GM12878 (cell line): ENCODE measurements around the gene S1PR2. TPM values are rescaled to one million over a fixed set of nuclear protein-coding genes. Genes with fewer than 3 reads are reported as not detected.

ENCODE experiments used
- DPF2 ChIP-seq: fragments of 450-650 bp; IDR thresholded peaks from 2 replicates; pipeline ENCODE4 v1.6.1; 2017; ENCODE audit warnings: mild to moderate bottlenecking
- GABPA ChIP-seq: IDR thresholded peaks from 2 replicates; pipeline ENCODE4 v1.6.1; 2014; ENCODE audit warnings: antibody characterized with exemption, low read depth, mild to moderate bottlenecking, inconsistent platforms
- IKZF1 ChIP-seq: fragments of 450-650 bp; conservative IDR thresholded peaks from 2 replicates; pipeline ENCODE4 v1.6.1; 2017; ENCODE audit warnings: antibody characterized with exemption, mild to moderate bottlenecking
- JUND ChIP-seq: IDR thresholded peaks from 2 replicates; pipeline ENCODE4 v1.6.1; 2012; ENCODE audit warnings: low read depth, mild to moderate bottlenecking, low read length, improper control_type of control experiment, moderate library complexity
- PML ChIP-seq: IDR thresholded peaks from 2 replicates; pipeline ENCODE4 v1.6.1; 2012; ENCODE audit warnings: low read length, inconsistent platforms
- POLR2AphosphoS2 ChIP-seq: IDR thresholded peaks from 2 replicates; pipeline ENCODE4 v1.6.1; 2011; ENCODE audit warnings: low read depth, mild to moderate bottlenecking, low read length, improper control_type of control experiment, moderate library complexity
- POLR2AphosphoS5 ChIP-seq: IDR thresholded peaks from 2 replicates; pipeline ENCODE4 v1.6.1; 2011; ENCODE audit warnings: mild to moderate bottlenecking, low read length, inconsistent platforms
- RAD21 ChIP-seq: IDR thresholded peaks from 2 replicates; pipeline ENCODE4 v1.6.1; 2011; ENCODE audit warnings: mild to moderate bottlenecking, low read depth, low read length, moderate library complexity; ENCODE audit not compliant: insufficient read depth
- RAD51 ChIP-seq: fragments of 450-650 bp; IDR thresholded peaks from 2 replicates; pipeline ENCODE4 v1.6.1; 2016; ENCODE audit warnings: moderate library complexity, mild to moderate bottlenecking, inconsistent platforms
- RUNX3 ChIP-seq: IDR thresholded peaks from 2 replicates; pipeline ENCODE4 v1.6.1; 2012; ENCODE audit warnings: low read length, inconsistent platforms
- SIN3A ChIP-seq: IDR thresholded peaks from 2 replicates; pipeline ENCODE4 v1.6.1; 2012; ENCODE audit warnings: low read depth, low read length, improper control_type of control experiment
- SIX5 ChIP-seq: IDR thresholded peaks from 2 replicates; pipeline ENCODE4 v1.6.1; 2011; ENCODE audit warnings: mild to moderate bottlenecking, low read depth, low read length, moderate library complexity; ENCODE audit not compliant: severe bottlenecking
- SMARCA5 ChIP-seq: fragments of 450-650 bp; IDR thresholded peaks from 2 replicates; pipeline ENCODE4 v1.6.1; 2017; ENCODE audit warnings: mild to moderate bottlenecking
- SP1 ChIP-seq: IDR thresholded peaks from one replicate; pipeline ENCODE4 v1.6.1; 2011; ENCODE audit warnings: low read depth, low read length
- SUZ12 ChIP-seq: fragments of 200-600 bp; sonication (generic); IDR thresholded peaks from one replicate; pipeline ENCODE4 v1.6.1; 2018; ENCODE audit warnings: antibody characterized with exemption, mild to moderate bottlenecking; ENCODE audit not compliant: unreplicated experiment
- TARDBP ChIP-seq: IDR thresholded peaks from 2 replicates; pipeline ENCODE4 v1.6.1; 2016; ENCODE audit warnings: borderline replicate concordance
- TCF3 ChIP-seq: IDR thresholded peaks from 2 replicates; pipeline ENCODE4 v1.6.1; 2012; ENCODE audit warnings: low read depth, mild to moderate bottlenecking, low read length, borderline replicate concordance; ENCODE audit not compliant: insufficient read depth
- WRNIP1 ChIP-seq: IDR thresholded peaks from 2 replicates; pipeline ENCODE4 v1.6.1; 2011; ENCODE audit warnings: low read depth, low read length, improper control_type of control experiment, borderline replicate concordance
- ZNF274 ChIP-seq: IDR thresholded peaks from one replicate; pipeline ENCODE4 v1.8.0; 2011; ENCODE audit not compliant: insufficient read length, insufficient read depth
- polyA plus RNA-seq, 11 experiments: library from polyadenylated mRNA; depleted of rRNA in 4 of 11; unstranded in 6 of 11; stranded (reverse) in 5 of 11; fragments of >200 nt; fragmentation: Nextera tagmentation in 4 of 11; fragmentation: Illumina TruSeq in 1 of 11; extraction: Ambion mirVana in 4 of 11; extraction: Trizol in 1 of 11; gene quantifications; 1 replicate in 1 of 11; 2 replicates in 10 of 11; pipeline versions ENCODE4 v1.2.1 to v1.2.3, GENCODE V29; 2011 to 2016; ENCODE audit warnings: inconsistent platforms in 2 of 11, missing spikeins in 2 of 11, low read depth in 1 of 11
- total RNA-seq, 4 experiments: library from RNA; depleted of rRNA in 3 of 4; stranded (reverse); fragments of >200 nt in 3 of 4; fragmentation: Illumina TruSeq in 1 of 4; extraction: Trizol in 1 of 4; gene quantifications; 2 replicates each; pipeline versions ENCODE4 v1.2.1 to v1.2.3, GENCODE V29; 2013 to 2021
- TF ChIP-seq, protein P1 (sequence below): fragments of 450-650 bp; IDR thresholded peaks from 2 replicates; pipeline ENCODE4 v1.6.1; 2018; ENCODE audit warnings: mild to moderate bottlenecking, low read depth, moderate library complexity; ENCODE audit not compliant: partially characterized antibody
- TF ChIP-seq, protein P2 (sequence below): IDR thresholded peaks from 2 replicates; pipeline ENCODE4 v1.6.1; 2012; ENCODE audit warnings: low read depth, low read length, improper control_type of control experiment
- TF ChIP-seq, protein P3 (sequence below): fragments of 450-650 bp; IDR thresholded peaks from 2 replicates; pipeline ENCODE4 v1.6.1; 2018; ENCODE audit warnings: borderline replicate concordance, mild to moderate bottlenecking; ENCODE audit not compliant: partially characterized antibody
- TF ChIP-seq, protein P4 (sequence below): fragments of 150-350 bp; IDR thresholded peaks from 2 replicates; pipeline ENCODE4 v1.6.1; 2014; ENCODE audit warnings: mild to moderate bottlenecking, low read depth, low read length

Gene S1PR2
- total and polyA plus RNA-seq, 10 of the 15 experiments (the other 5 are each of a cell fraction or from before 2014, with no cell fraction given): 4.9 to 26.8 (median 11.6) TPM

DNA sequence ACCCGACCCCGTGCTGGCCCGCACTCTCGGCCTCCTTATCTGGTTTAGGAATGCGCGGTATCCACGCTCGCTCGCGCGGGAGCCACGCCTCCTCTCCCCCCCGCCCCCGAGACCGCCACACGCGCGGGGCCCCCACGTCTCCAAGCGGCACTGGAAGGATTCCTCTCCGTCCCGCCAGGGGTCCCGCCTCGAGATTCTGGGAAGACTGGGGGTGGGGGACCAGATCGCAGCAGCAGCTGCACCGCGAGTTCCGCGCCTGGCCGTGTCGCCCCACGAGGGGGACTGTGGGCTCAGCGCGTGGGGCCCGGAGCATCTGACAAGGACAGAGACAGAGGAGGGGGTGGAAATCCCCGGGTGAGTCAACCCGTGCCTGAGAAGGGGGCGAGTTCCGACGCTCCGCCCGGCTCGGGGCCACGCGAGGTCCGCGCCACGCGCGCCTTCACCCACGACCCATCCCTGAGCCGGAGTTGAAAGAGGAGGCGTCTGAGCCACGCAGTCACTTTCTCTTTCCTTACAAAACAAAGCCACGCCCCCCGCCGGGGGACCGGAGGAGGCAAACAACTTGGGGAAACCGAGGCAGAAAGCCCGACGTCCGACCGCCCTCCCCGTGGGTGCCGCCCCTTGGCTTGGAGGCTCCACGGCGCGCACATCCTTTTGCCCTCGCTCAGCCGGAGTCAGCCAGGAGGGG lies 814 bp downstream of the S1PR2 start (continued):
- TF ChIP-seq WRNIP1 (no peak), ZNF274 (no peak), PML (no peak), JUND (0 out of 2 replicates have a peak, but pooled peaks have one; percentile 49), IKZF1 (peak; percentile 43), GABPA (no peak), TARDBP (0 out of 2 replicates have a peak, but pooled peaks have one; percentile 41), TCF3 (0 out of 2 replicates have a peak, but pooled peaks have one; percentile 6), SMARCA5 (0 out of 2 replicates have a peak, but pooled peaks have one; percentile 49), SP1 (no peak), POLR2AphosphoS2 (peak; percentile 19; the same call in 1 of the 2 replicates), RUNX3 (no peak; the same call in 1 of the 2 replicates), POLR2AphosphoS5 (peak; percentile 69; the same call in 1 of the 2 replicates), SIN3A (0 out of 2 replicates have a peak, but pooled peaks have one; percentile 23), DPF2 (peak; percentile 64), SUZ12 (no peak), RAD21 (no peak), SIX5 (no peak), RAD51 (no peak)
- TF ChIP-seq, protein P1, sequence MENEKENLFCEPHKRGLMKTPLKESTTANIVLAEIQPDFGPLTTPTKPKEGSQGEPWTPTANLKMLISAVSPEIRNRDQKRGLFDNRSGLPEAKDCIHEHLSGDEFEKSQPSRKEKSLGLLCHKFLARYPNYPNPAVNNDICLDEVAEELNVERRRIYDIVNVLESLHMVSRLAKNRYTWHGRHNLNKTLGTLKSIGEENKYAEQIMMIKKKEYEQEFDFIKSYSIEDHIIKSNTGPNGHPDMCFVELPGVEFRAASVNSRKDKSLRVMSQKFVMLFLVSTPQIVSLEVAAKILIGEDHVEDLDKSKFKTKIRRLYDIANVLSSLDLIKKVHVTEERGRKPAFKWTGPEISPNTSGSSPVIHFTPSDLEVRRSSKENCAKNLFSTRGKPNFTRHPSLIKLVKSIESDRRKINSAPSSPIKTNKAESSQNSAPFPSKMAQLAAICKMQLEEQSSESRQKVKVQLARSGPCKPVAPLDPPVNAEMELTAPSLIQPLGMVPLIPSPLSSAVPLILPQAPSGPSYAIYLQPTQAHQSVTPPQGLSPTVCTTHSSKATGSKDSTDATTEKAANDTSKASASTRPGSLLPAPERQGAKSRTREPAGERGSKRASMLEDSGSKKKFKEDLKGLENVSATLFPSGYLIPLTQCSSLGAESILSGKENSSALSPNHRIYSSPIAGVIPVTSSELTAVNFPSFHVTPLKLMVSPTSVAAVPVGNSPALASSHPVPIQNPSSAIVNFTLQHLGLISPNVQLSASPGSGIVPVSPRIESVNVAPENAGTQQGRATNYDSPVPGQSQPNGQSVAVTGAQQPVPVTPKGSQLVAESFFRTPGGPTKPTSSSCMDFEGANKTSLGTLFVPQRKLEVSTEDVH: no peak
- TF ChIP-seq, protein P2, sequence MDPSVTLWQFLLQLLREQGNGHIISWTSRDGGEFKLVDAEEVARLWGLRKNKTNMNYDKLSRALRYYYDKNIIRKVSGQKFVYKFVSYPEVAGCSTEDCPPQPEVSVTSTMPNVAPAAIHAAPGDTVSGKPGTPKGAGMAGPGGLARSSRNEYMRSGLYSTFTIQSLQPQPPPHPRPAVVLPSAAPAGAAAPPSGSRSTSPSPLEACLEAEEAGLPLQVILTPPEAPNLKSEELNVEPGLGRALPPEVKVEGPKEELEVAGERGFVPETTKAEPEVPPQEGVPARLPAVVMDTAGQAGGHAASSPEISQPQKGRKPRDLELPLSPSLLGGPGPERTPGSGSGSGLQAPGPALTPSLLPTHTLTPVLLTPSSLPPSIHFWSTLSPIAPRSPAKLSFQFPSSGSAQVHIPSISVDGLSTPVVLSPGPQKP: no peak
- TF ChIP-seq, protein P3, sequence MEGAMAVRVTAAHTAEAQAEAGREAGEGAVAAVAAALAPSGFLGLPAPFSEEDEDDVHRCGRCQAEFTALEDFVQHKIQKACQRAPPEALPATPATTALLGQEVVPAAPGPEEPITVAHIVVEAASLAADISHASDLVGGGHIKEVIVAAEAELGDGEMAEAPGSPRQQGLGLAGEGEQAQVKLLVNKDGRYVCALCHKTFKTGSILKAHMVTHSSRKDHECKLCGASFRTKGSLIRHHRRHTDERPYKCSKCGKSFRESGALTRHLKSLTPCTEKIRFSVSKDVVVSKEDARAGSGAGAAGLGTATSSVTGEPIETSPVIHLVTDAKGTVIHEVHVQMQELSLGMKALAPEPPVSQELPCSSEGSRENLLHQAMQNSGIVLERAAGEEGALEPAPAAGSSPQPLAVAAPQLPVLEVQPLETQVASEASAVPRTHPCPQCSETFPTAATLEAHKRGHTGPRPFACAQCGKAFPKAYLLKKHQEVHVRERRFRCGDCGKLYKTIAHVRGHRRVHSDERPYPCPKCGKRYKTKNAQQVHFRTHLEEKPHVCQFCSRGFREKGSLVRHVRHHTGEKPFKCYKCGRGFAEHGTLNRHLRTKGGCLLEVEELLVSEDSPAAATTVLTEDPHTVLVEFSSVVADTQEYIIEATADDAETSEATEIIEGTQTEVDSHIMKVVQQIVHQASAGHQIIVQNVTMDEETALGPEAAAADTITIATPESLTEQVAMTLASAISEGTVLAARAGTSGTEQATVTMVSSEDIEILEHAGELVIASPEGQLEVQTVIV: no peak
- TF ChIP-seq, protein P4, sequence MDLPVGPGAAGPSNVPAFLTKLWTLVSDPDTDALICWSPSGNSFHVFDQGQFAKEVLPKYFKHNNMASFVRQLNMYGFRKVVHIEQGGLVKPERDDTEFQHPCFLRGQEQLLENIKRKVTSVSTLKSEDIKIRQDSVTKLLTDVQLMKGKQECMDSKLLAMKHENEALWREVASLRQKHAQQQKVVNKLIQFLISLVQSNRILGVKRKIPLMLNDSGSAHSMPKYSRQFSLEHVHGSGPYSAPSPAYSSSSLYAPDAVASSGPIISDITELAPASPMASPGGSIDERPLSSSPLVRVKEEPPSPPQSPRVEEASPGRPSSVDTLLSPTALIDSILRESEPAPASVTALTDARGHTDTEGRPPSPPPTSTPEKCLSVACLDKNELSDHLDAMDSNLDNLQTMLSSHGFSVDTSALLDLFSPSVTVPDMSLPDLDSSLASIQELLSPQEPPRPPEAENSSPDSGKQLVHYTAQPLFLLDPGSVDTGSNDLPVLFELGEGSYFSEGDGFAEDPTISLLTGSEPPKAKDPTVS: no peak
